Osteoblast (primary cell): Measurements from ENCODE around the gene LSS. TPM values are rescaled to one million over a fixed set of nuclear protein-coding genes. Genes with fewer than 3 reads are reported as not detected.

Source experiments
- DNase-seq: peaks from one replicate; pipeline ENCODE4 v3.0.0; 2011; ENCODE audit warnings: low spot score, mixed read lengths; ENCODE audit not compliant: insufficient read length; ENCODE audit errors: missing footprints
- H2AFZ ChIP-seq: 2 replicates; pipeline ENCODE4 v1.6.0; 2011; ENCODE audit warnings: mild to moderate bottlenecking, low read length
- H3K27ac ChIP-seq: 2 replicates; pipeline ENCODE4 v1.5.1; 2011; ENCODE audit warnings: mild to moderate bottlenecking, low read depth, low read length, moderate library complexity
- H3K27me3 ChIP-seq: 2 replicates; pipeline ENCODE4 v1.6.0; 2012; ENCODE audit warnings: mild to moderate bottlenecking, control low read depth, inconsistent platforms, low read length, moderate library complexity; ENCODE audit not compliant: insufficient read depth
- H3K36me3 ChIP-seq: 2 replicates; pipeline ENCODE4 v1.5.1; 2011; ENCODE audit warnings: mild to moderate bottlenecking, low read length, control low read depth, moderate library complexity; ENCODE audit not compliant: insufficient read depth
- H3K4me1 ChIP-seq: 2 replicates; pipeline ENCODE4 v1.5.1; 2011; ENCODE audit warnings: mild to moderate bottlenecking, low read length, control low read depth, moderate library complexity; ENCODE audit not compliant: insufficient read depth
- H3K4me2 ChIP-seq: 2 replicates; pipeline ENCODE4 v1.6.0; 2011; ENCODE audit warnings: mild to moderate bottlenecking, low read length; ENCODE audit not compliant: insufficient read depth
- H3K4me3 ChIP-seq: fragments of 200-600 bp; sonication (generic); 3 replicates; pipeline ENCODE4 v1.5.1; 2012; ENCODE audit warnings: mild to moderate bottlenecking, low read length, inconsistent platforms; ENCODE audit not compliant: insufficient read depth
- H3K79me2 ChIP-seq: 2 replicates; pipeline ENCODE4 v1.6.0; 2012; ENCODE audit warnings: mild to moderate bottlenecking, low read length, control low read depth, inconsistent platforms; ENCODE audit not compliant: insufficient read depth
- H3K9me3 ChIP-seq: 2 replicates; pipeline ENCODE4 v1.5.1; 2011; ENCODE audit warnings: low read depth, low read length, control low read depth
- H4K20me1 ChIP-seq: 2 replicates; pipeline ENCODE4 v1.6.0; 2012; ENCODE audit warnings: mild to moderate bottlenecking, low read length, control low read depth; ENCODE audit not compliant: insufficient read depth
- total RNA-seq: library from RNA; depleted of rRNA; stranded (reverse); fragments of >200 nt; gene quantifications from 2 replicates; pipeline ENCODE4 v1.2.3, GENCODE V29; 2012
- TF ChIP-seq, protein P1 (sequence below): IDR thresholded peaks from 2 replicates; pipeline ENCODE4 v1.5.1; 2011; ENCODE audit warnings: mild to moderate bottlenecking, low read depth, low read length, moderate library complexity; ENCODE audit errors: extremely low read depth

The LSS gene
- total RNA-seq, 1 donor = 122 TPM

DNA sequence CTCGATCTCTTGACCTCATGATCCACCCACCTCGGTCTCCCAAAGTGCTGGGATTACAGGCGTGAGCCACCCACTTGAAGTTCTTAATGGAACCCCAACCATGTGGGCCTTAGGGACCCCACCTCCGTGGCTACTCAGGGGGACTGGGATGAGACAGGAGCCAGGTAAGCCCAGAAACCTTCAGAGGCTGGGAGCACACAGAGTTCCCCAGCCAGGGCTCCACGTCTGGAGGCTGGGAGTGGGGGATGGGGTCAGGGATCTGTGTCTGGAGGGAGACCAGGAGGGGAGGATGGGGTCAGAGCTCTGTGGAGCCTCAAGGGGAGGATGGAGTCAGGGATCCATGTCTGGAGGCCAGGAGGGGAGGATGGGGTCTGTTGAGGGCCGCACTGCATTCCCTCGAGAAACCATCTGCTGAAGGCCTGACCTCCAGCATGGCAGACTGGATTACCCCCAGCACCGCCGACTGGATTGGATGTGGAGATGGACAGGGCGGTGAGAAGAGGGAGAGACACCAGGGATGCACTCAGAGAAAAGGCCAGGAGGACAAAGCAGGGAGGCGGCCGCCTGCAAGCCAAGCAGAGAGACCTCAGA lies 71.1 kb downstream of the LSS start:
- H3K27ac ChIP-seq = no peak overlapping the region
- no peak overlapping the region for H2AFZ ChIP-seq
- no peaks in the 10 kb centered on the region for H4K20me1 ChIP-seq
- no peaks in the 10 kb centered on the region for H3K36me3 ChIP-seq
- TF ChIP-seq, protein P1, sequence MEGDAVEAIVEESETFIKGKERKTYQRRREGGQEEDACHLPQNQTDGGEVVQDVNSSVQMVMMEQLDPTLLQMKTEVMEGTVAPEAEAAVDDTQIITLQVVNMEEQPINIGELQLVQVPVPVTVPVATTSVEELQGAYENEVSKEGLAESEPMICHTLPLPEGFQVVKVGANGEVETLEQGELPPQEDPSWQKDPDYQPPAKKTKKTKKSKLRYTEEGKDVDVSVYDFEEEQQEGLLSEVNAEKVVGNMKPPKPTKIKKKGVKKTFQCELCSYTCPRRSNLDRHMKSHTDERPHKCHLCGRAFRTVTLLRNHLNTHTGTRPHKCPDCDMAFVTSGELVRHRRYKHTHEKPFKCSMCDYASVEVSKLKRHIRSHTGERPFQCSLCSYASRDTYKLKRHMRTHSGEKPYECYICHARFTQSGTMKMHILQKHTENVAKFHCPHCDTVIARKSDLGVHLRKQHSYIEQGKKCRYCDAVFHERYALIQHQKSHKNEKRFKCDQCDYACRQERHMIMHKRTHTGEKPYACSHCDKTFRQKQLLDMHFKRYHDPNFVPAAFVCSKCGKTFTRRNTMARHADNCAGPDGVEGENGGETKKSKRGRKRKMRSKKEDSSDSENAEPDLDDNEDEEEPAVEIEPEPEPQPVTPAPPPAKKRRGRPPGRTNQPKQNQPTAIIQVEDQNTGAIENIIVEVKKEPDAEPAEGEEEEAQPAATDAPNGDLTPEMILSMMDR = no peak
- no peak overlapping the region for H3K4me2 ChIP-seq
- no peaks in the 10 kb centered on the region for H3K79me2 ChIP-seq
- peaks cover 4% of the 10 kb centered on the region for H3K4me1 ChIP-seq
- H3K9me3 ChIP-seq = no peaks in the 10 kb centered on the region
- no peak for DNase-seq
- no peak overlapping the region for H3K4me3 ChIP-seq
- no peaks in the 10 kb centered on the region for H3K27me3 ChIP-seq

DNA sequence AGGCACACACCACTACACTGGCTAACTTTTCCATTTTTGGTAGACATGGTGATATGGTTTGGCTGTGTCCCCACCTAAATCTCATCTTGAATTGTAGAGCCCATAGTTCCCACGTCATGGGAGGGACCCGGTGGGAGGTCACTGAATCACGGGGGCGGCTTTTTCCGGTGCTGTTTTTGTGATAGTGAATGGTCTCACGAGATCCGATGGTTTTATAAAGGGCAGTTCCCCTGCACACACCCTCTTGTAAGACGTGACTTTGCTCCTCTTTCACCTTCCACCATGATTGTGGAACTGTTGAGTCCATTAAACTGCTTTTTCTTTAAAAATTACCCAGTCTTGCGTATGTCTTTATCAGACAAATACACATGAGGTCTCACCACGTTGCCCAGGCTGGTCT lies 71.9 kb downstream of the LSS start:
- TF ChIP-seq, protein P1 = no peak
- H3K27me3 ChIP-seq = no peaks in the 10 kb centered on the region

DNA sequence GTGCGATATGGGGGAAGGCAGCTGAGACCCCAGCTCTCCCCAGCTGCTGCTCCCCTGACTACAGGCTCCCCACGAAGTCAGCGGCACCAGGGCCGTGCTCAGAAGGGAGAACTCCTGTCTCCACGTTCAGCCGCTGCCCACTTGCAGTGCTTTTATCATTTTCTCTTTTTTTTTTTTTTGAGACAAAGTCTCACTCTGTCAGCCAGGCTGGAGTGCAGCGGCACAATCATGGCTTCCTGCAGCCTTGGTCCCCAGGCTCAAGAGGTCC lies 72.3 kb downstream of the LSS start:
- TF ChIP-seq, protein P1 = no peak
- H3K79me2 ChIP-seq = no peaks in the 10 kb centered on the region
- H3K9me3 ChIP-seq = no peaks in the 10 kb centered on the region
- no peaks in the 10 kb centered on the region for H4K20me1 ChIP-seq
- peaks cover 4% of the 10 kb centered on the region for H3K4me1 ChIP-seq
- no peak overlapping the region for H2AFZ ChIP-seq
- H3K27me3 ChIP-seq = no peaks in the 10 kb centered on the region
- DNase-seq = no peak
- H3K4me2 ChIP-seq = no peak overlapping the region
- H3K4me3 ChIP-seq = no peak overlapping the region
- H3K27ac ChIP-seq = no peak overlapping the region
- H3K36me3 ChIP-seq = no peaks in the 10 kb centered on the region

More for the DNA sequence above, 71.9 kb downstream of the LSS start:
- DNase-seq = peak; percentile 60
- Histone ChIP-seq H3K79me2 (no peaks in the 10 kb centered on the region), H3K4me1 (peaks cover 4% of the 10 kb centered on the region), H3K27ac (no peak overlapping the region), H4K20me1 (no peaks in the 10 kb centered on the region), H2AFZ (no peak overlapping the region), H3K4me3 (no peak overlapping the region), H3K9me3 (no peaks in the 10 kb centered on the region), H3K36me3 (no peaks in the 10 kb centered on the region), H3K4me2 (no peak overlapping the region)

DNA sequence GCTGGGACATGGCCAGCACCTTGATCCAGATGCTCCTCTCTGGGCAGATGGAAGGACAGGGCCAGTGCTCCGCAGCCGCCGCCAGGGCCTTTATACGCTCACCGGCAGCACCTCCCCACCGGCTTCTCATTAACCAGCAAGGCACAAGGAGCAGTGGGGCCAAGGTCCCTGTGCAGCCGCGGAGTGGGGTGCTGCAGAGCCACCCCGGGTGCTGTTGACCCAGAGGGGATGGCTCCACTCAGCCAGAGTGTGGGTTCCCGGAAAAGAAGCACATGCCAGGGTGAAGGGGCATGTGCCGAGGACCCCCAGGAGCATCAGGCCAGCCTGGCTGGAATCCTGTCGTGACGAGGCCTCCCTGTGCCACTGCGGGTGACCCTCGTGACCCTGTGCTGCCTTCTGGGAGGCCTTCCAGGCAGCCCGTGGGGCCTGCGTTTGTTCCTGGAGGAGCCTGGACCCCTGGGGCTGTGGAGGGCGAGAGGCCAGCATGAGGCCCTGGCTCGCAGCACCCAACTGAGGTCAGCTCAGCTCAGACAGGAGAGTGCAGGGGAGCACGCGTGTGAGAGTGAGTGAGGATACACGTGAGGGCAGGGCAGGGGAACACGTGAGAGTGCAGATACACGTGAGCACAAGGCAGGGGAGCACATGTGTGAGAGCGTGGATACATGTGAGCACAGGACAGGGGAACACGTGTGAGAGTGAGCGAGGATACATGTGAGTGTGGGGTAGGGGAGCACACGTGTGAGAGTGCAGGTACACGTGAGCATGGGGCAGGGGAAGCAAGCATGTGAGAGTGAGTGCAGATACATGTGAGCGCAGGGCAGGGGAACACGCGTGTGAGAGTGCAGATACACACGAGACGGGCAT lies 72.8 kb downstream of the LSS start, which contains the start of gene FTCD:
Gene FTCD (minus strand): TSS at position 66 of the 864 bp plus-strand sequence. CDS start 56 bp downstream, at position 10.
- H3K27ac ChIP-seq = no peak within 1 kb of the TSS
- no peaks in the 10 kb centered on the region for H3K9me3 ChIP-seq
- no peak within 1 kb of the TSS for H2AFZ ChIP-seq
- peak; percentile 81 for DNase-seq
- H3K4me1 ChIP-seq = peaks cover 4% of the 10 kb centered on the region
- no peak within 1 kb of the TSS for H3K4me3 ChIP-seq
- H4K20me1 ChIP-seq = no peaks in the 10 kb centered on the region
- H3K79me2 ChIP-seq = no peaks in the 10 kb centered on the region
- no peak within 1 kb of the TSS for H3K4me2 ChIP-seq
- H3K36me3 ChIP-seq = no peaks in the 10 kb centered on the region
- TF ChIP-seq, protein P1 = no peak
- no peaks in the 10 kb centered on the region for H3K27me3 ChIP-seq
